ENCODE measurements around the gene SCN7A. TPM values are rescaled to one million over a fixed set of nuclear protein-coding genes. Genes with fewer than 3 reads are reported as not detected.

The SCN7A gene
- total RNA-seq, 1 donor from 2014 or later: 15.0 TPM

GRCh38 chr2:166405569-166405926 lies 88.5 kb downstream of the SCN7A start:
- intact Hi-C loops (cut with DNase I): no loop called here
- Histone ChIP-seq H3K27ac (no peak overlapping the region), H3K36me3 (no peaks in the 10 kb centered on the region), H3K27me3 (no peaks in the 10 kb centered on the region), H3K9me3 (no peaks in the 10 kb centered on the region), H3K4me3 (no peak overlapping the region), H3K4me1 (no peaks in the 10 kb centered on the region)
- no peak for TF ChIP-seq POLR2A (IDR thresholded peaks at IDR 0.05)
- TF ChIP-seq, protein P1, sequence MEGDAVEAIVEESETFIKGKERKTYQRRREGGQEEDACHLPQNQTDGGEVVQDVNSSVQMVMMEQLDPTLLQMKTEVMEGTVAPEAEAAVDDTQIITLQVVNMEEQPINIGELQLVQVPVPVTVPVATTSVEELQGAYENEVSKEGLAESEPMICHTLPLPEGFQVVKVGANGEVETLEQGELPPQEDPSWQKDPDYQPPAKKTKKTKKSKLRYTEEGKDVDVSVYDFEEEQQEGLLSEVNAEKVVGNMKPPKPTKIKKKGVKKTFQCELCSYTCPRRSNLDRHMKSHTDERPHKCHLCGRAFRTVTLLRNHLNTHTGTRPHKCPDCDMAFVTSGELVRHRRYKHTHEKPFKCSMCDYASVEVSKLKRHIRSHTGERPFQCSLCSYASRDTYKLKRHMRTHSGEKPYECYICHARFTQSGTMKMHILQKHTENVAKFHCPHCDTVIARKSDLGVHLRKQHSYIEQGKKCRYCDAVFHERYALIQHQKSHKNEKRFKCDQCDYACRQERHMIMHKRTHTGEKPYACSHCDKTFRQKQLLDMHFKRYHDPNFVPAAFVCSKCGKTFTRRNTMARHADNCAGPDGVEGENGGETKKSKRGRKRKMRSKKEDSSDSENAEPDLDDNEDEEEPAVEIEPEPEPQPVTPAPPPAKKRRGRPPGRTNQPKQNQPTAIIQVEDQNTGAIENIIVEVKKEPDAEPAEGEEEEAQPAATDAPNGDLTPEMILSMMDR (IDR thresholded peaks at IDR 0.05): no peak
- no peak for TF ChIP-seq POLR2AphosphoS5 (IDR thresholded peaks at IDR 0.05; ENCODE audit: insufficient read depth in 1 of 2, low read depth in 1 of 2)
- no peak for DNase-seq (ENCODE audit: extremely low spot score in 2 of 2)

DNA sequence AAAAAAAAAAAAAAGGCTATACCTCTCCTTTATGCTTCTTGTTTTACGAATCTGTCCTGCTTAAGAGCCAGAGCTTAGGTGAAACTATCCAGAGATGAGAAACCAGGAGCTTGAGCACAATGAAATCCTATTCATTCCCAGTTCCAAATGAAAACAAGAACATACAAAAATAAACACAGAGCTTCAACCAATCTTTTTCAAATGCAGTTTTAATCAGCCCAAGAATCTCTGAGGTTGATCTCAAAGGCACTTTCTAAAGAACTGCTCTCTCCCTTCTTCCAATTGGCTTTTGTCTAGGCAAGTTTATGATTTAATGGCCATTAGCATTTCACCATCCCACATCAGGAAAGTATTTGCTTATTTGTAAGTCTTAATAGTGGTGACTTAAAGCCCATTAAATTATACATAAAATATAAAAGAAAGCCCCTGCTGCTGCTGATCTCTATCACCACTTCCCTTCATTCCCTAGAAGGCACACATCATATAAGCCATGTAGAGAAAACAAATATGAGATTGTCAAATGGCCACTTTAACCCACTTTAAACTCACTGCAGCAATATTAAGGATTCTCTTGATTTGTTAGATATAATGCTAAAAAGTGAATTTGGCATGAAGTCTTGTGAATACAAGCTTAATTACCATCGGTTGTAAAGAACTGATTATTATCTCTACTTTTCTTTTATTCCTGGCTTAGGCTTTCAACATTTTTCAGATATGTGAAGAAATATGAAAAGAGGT lies 89.0 kb downstream of the SCN7A start:
- DNase-seq (ENCODE audit: extremely low spot score in 2 of 2): no peak
- intact Hi-C loops (cut with DNase I): no loop called here
- no peaks in the 10 kb centered on the region for H3K36me3 ChIP-seq
- H3K27ac ChIP-seq: no peak overlapping the region
- H3K4me3 ChIP-seq: no peak overlapping the region
- H3K9me3 ChIP-seq: no peaks in the 10 kb centered on the region
- no peaks in the 10 kb centered on the region for H3K4me1 ChIP-seq
- no peaks in the 10 kb centered on the region for H3K27me3 ChIP-seq
- TF ChIP-seq POLR2AphosphoS5 (IDR thresholded peaks at IDR 0.05; ENCODE audit: insufficient read depth in 1 of 2, low read depth in 1 of 2) (no peak), POLR2A (IDR thresholded peaks at IDR 0.05) (no peak)
- TF ChIP-seq, protein P1 (IDR thresholded peaks at IDR 0.05): no peak

GRCh38 chr2:166394245-166394644 lies 99.8 kb downstream of the SCN7A start:
- no peaks in the 10 kb centered on the region for H3K27me3 ChIP-seq
- H3K36me3 ChIP-seq: no peaks in the 10 kb centered on the region
- intact Hi-C loops (cut with DNase I): no loop called here
- TF ChIP-seq, protein P1 (IDR thresholded peaks at IDR 0.05): no peak
- no peak for TF ChIP-seq POLR2A (IDR thresholded peaks at IDR 0.05)
- DNase-seq (ENCODE audit: extremely low spot score in 2 of 2): no peak
- no peak overlapping the region for H3K4me3 ChIP-seq
- no peaks in the 10 kb centered on the region for H3K4me1 ChIP-seq
- H3K9me3 ChIP-seq: no peaks in the 10 kb centered on the region
- no peak overlapping the region for H3K27ac ChIP-seq

DNA sequence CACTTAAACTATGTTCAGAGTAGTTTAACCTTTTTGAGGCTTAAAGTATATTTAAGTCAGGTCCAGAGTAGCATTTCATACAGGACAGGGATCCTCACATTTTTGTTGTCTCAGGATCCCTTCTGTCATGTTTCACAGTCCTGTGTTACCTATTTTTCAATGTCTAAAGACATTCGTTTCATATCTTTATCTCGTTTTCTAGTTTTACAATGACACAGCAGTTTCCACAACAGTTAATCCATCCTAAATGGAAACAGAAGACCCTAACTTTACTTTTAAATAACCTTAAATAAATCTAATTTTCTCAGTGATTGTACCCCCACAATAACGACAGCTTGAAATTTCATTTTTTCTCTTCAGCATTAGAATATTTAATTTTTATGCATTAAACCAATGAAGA lies 101.0 kb downstream of the SCN7A start:
- intact Hi-C loops (cut with DNase I): no loop called here

More for the DNA sequence above, 101.0 kb downstream of the SCN7A start:
- H3K27me3 ChIP-seq: no peaks in the 10 kb centered on the region
- H3K4me3 ChIP-seq: no peak overlapping the region
- H3K9me3 ChIP-seq: no peaks in the 10 kb centered on the region
- no peaks in the 10 kb centered on the region for H3K4me1 ChIP-seq
- no peak for DNase-seq (ENCODE audit: extremely low spot score in 2 of 2)
- H3K27ac ChIP-seq: no peak overlapping the region
- TF ChIP-seq POLR2AphosphoS5 (IDR thresholded peaks at IDR 0.05; ENCODE audit: insufficient read depth in 1 of 2, low read depth in 1 of 2) (no peak), POLR2A (IDR thresholded peaks at IDR 0.05) (no peak)
- TF ChIP-seq, protein P1 (IDR thresholded peaks at IDR 0.05): no peak
- H3K36me3 ChIP-seq: no peaks in the 10 kb centered on the region
